ENCODE data around the gene TEAD3.

Gene TEAD3

GRCh38 chr6:35506536-35506935 is 9.7 kb upstream of the TEAD3 start:
- H3K79me2 ChIP-seq (ENCODE audit: insufficient read depth, low read depth) = no peaks in the 10 kb centered on the region
- TF ChIP-seq, protein P1, sequence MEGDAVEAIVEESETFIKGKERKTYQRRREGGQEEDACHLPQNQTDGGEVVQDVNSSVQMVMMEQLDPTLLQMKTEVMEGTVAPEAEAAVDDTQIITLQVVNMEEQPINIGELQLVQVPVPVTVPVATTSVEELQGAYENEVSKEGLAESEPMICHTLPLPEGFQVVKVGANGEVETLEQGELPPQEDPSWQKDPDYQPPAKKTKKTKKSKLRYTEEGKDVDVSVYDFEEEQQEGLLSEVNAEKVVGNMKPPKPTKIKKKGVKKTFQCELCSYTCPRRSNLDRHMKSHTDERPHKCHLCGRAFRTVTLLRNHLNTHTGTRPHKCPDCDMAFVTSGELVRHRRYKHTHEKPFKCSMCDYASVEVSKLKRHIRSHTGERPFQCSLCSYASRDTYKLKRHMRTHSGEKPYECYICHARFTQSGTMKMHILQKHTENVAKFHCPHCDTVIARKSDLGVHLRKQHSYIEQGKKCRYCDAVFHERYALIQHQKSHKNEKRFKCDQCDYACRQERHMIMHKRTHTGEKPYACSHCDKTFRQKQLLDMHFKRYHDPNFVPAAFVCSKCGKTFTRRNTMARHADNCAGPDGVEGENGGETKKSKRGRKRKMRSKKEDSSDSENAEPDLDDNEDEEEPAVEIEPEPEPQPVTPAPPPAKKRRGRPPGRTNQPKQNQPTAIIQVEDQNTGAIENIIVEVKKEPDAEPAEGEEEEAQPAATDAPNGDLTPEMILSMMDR (conservative IDR thresholded peaks at IDR 0.05; ENCODE audit: low read depth, low read length) = no peak
- no peak overlapping the region for H3K4me3 ChIP-seq (IDR thresholded peaks at IDR 0.05; ENCODE audit: insufficient read depth, low read depth, low read length)
- no peak overlapping the region for H2AFZ ChIP-seq (ENCODE audit: low read depth)
- no peaks in the 10 kb centered on the region for H3K4me1 ChIP-seq (ENCODE audit: low read depth, poor library complexity, severe bottlenecking)
- H3K4me2 ChIP-seq = no peak overlapping the region
- H4K20me1 ChIP-seq (ENCODE audit: insufficient read depth) = no peaks in the 10 kb centered on the region
- no peak overlapping the region for H3K27ac ChIP-seq
- H3K27me3 ChIP-seq (ENCODE audit: insufficient read depth, low read depth) = no peaks in the 10 kb centered on the region
- no peaks in the 10 kb centered on the region for H3K36me3 ChIP-seq (ENCODE audit: insufficient read depth)
- H3K9ac ChIP-seq = no peak overlapping the region

GRCh38 chr6:35505999-35506412 is 9.1 kb upstream of the TEAD3 start:
- no peaks in the 10 kb centered on the region for H3K36me3 ChIP-seq (ENCODE audit: insufficient read depth)
- H3K4me2 ChIP-seq = no peak overlapping the region
- no peak overlapping the region for H3K27ac ChIP-seq
- no peaks in the 10 kb centered on the region for H3K79me2 ChIP-seq (ENCODE audit: insufficient read depth, low read depth)
- TF ChIP-seq, protein P1 (conservative IDR thresholded peaks at IDR 0.05; ENCODE audit: low read depth, low read length) = no peak
- no peak overlapping the region for H2AFZ ChIP-seq (ENCODE audit: low read depth)
- H3K4me1 ChIP-seq (ENCODE audit: low read depth, poor library complexity, severe bottlenecking) = no peaks in the 10 kb centered on the region
- no peak overlapping the region for H3K9ac ChIP-seq
- no peaks in the 10 kb centered on the region for H3K27me3 ChIP-seq (ENCODE audit: insufficient read depth, low read depth)
- no peak overlapping the region for H3K4me3 ChIP-seq (IDR thresholded peaks at IDR 0.05; ENCODE audit: insufficient read depth, low read depth, low read length)
- H4K20me1 ChIP-seq (ENCODE audit: insufficient read depth) = no peaks in the 10 kb centered on the region

GRCh38 chr6:35503534-35503933 is 6.7 kb upstream of the TEAD3 start:
- no peak overlapping the region for H3K4me2 ChIP-seq
- H3K36me3 ChIP-seq (ENCODE audit: insufficient read depth) = no peaks in the 10 kb centered on the region
- H3K4me1 ChIP-seq (ENCODE audit: low read depth, poor library complexity, severe bottlenecking) = no peaks in the 10 kb centered on the region
- H3K27me3 ChIP-seq (ENCODE audit: insufficient read depth, low read depth) = no peaks in the 10 kb centered on the region
- no peak overlapping the region for H3K4me3 ChIP-seq (IDR thresholded peaks at IDR 0.05; ENCODE audit: insufficient read depth, low read depth, low read length)
- TF ChIP-seq, protein P1 (conservative IDR thresholded peaks at IDR 0.05; ENCODE audit: low read depth, low read length) = no peak
- no peak overlapping the region for H3K9ac ChIP-seq
- H3K79me2 ChIP-seq (ENCODE audit: insufficient read depth, low read depth) = no peaks in the 10 kb centered on the region
- no peak overlapping the region for H3K27ac ChIP-seq
- no peaks in the 10 kb centered on the region for H4K20me1 ChIP-seq (ENCODE audit: insufficient read depth)
- no peak overlapping the region for H2AFZ ChIP-seq (ENCODE audit: low read depth)

DNA sequence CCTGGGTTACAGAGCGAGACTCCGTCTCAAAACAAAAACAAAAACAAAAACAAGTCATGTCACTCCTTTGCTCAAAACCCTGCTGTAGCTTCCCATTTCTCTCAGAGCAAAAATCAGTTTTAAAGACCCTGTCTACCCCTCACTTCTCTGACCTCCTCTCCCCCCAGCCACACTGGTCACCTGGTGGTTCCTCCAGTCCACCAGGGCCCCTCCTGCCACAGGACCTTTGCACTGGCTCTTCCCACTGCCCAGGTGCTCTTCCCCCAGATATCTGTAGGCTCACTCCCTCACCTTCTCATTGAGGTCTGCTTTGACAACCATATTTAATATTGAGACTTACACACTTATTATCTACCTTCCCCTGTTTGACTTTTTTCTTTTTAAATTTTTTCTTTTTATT is 4.9 kb upstream of the TEAD3 start:
- peaks cover 5% of the 10 kb centered on the region for H3K4me1 ChIP-seq (ENCODE audit: low read depth, poor library complexity, severe bottlenecking)
- no peak overlapping the region for H3K9ac ChIP-seq
- no peaks in the 10 kb centered on the region for H3K27me3 ChIP-seq (ENCODE audit: insufficient read depth, low read depth)
- H4K20me1 ChIP-seq (ENCODE audit: insufficient read depth) = no peaks in the 10 kb centered on the region
- H3K36me3 ChIP-seq (ENCODE audit: insufficient read depth) = no peaks in the 10 kb centered on the region
- TF ChIP-seq, protein P1 (conservative IDR thresholded peaks at IDR 0.05; ENCODE audit: low read depth, low read length) = no peak
- H3K27ac ChIP-seq = no peak overlapping the region
- no peak overlapping the region for H3K4me2 ChIP-seq
- H3K79me2 ChIP-seq (ENCODE audit: insufficient read depth, low read depth) = no peaks in the 10 kb centered on the region
- no peak overlapping the region for H3K4me3 ChIP-seq (IDR thresholded peaks at IDR 0.05; ENCODE audit: insufficient read depth, low read depth, low read length)
- H2AFZ ChIP-seq (ENCODE audit: low read depth) = no peak overlapping the region

Measured in KMS-11 (cell line).